GM21423 (cell line): ENCODE measurements around the gene SELENOK.

Experiments used
- ATAC-seq: cut with Tn5 transposase; IDR thresholded peaks from one replicate; pipeline ENCODE4 v1.9.1; 2021; ENCODE audit warnings: mild to moderate bottlenecking, moderate library complexity; ENCODE audit not compliant: unreplicated experiment

SELENOK gene

GRCh38 chr3:53843195-53844177 lies 48.2 kb downstream of the SELENOK start:
- peak; percentile 38 for ATAC-seq

GRCh38 chr3:53842436-53843194 lies 49.0 kb downstream of the SELENOK start:
- no peak for ATAC-seq

- ATAC-seq = no peak
Measured at GRCh38 chr3:53841296-53841695, 50.4 kb downstream of the SELENOK start.

GRCh38 chr3:53837331-53837730 lies 54.3 kb downstream of the SELENOK start:
- ATAC-seq = no peak

GRCh38 chr3:53836084-53836872 lies 55.4 kb downstream of the SELENOK start:
- ATAC-seq = no peak

- no peak for ATAC-seq
Measured at GRCh38 chr3:53835257-53835656, 56.4 kb downstream of the SELENOK start.

GRCh38 chr3:53834429-53835095 lies 57.1 kb downstream of the SELENOK start:
- ATAC-seq = no peak
